Heart right ventricle (tissue), 16 donors: ENCODE results near the gene NOS1AP. TPM values are rescaled to one million over a fixed set of nuclear protein-coding genes. Genes with fewer than 3 reads are reported as not detected.

ENCODE experiments used
- ATAC-seq, 8 donors: fragments of 200-7000 bp; cut with Tn5 transposase; one replicate each; pipeline ENCODE4 v1.9.1; 2020; ENCODE audit warnings: mild to moderate bottlenecking in 8 of 8, moderate library complexity in 8 of 8, moderate number of reproducible peaks in 1 of 8
- DNase-seq, 2 donors: peaks; one replicate each; pipeline ENCODE4 v3.0.0-alpha.2; 2020
- H3K27ac ChIP-seq, 10 donors: fragments of 200-600 bp; sonication (generic) in 2 of 10; one replicate each; pipeline versions ENCODE4 v1.5.0 to v1.8.0; 2020 to 2022; ENCODE audit warnings: mild to moderate bottlenecking in 3 of 10
- H3K27me3 ChIP-seq, 7 donors: fragments of 200-600 bp; one replicate each; pipeline ENCODE4 v1.8.0; 2021 to 2022; ENCODE audit warnings: mild to moderate bottlenecking in 2 of 7
- H3K36me3 ChIP-seq, 9 donors: fragments of 200-600 bp; sonication (generic) in 1 of 9; one replicate each; pipeline versions ENCODE4 v1.5.0 to v1.8.0; 2020 to 2022; ENCODE audit warnings: mild to moderate bottlenecking in 2 of 9
- H3K4me1 ChIP-seq, 9 donors: fragments of 200-600 bp; sonication (generic) in 1 of 9; one replicate each; pipeline versions ENCODE4 v1.5.0 to v1.8.0; 2020 to 2022; ENCODE audit warnings: mild to moderate bottlenecking in 4 of 9
- H3K4me3 ChIP-seq, 10 donors: fragments of 200-600 bp; sonication (generic) in 2 of 10; one replicate each; pipeline versions ENCODE4 v1.5.0 to v1.8.0; 2020 to 2022; ENCODE audit warnings: mild to moderate bottlenecking in 7 of 10, moderate library complexity in 2 of 10
- H3K9me3 ChIP-seq, 11 donors: fragments of 200-600 bp in 10 of 11; sonication (generic) in 2 of 11; one replicate each; pipeline versions ENCODE4 v1.5.0 to v1.8.0; 2013 to 2022; ENCODE audit warnings: mild to moderate bottlenecking in 2 of 11, control low read depth in 1 of 11, moderate library complexity in 1 of 11
- CTCF ChIP-seq, 9 donors: fragments of 200-600 bp; sonication (generic) in 2 of 9; IDR thresholded peaks; one replicate each; pipeline versions ENCODE4 v1.5.0 to v1.8.0; 2021 to 2022; ENCODE audit warnings: antibody characterized with exemption in 9 of 9, mild to moderate bottlenecking in 5 of 9, moderate library complexity in 1 of 9
- WGBS, 2 donors: extraction: QIAGEN DNeasy Blood & Tissue Kit; methylation state at CpG; one replicate each; pipeline ENCODE4 v1.1.7; 2013; ENCODE audit warnings: inconsistent platforms in 1 of 2; 5-methylcytosine and 5-hydroxymethylcytosine counted together
- intact Hi-C, 10 donors: fragments of 100-400 bp; cut with DNase I; formaldehyde crosslinking; loops; one replicate each; pipeline versions ENCODE4 v1.11.1 to v1.14.2; 2022
- polyA plus RNA-seq, 2 donors: library from polyadenylated mRNA; stranded (reverse); fragments of 200-250 nt; gene quantifications; one replicate each; pipeline ENCODE4 v1.2.3, GENCODE V29; 2013
- total RNA-seq, 10 donors: library from RNA; stranded (reverse); fragmentation: NEBNext Ultra II Directional in 3 of 10; extraction: Animal tissue kit (Norgen Biotek cat#: 25700) in 3 of 10; gene quantifications; one replicate each; pipeline versions ENCODE4 v1.2.1 to v1.2.4, GENCODE V29; 2021 to 2023
- donor health status: Arrhythmogenic right ventricular cardiomyopathy.
- donor health status: ischemic (EF 13 %, LVEDD 7.1; RV severe dilation, severe dysfunction).
- donor health status: healthy with polysubstance abuse.
- donor health status: DM: no; HTN: yes; CAD: no.
- donor health status: DM: no; HTN: no; CAD: no.
- donor health status: ischemic (EF 25% LVEDD 6.9; RV normal size, moderate dysfunction).
- donor health status: ischemic (EF 25% LVEDD 5.7; RV mildly dilated, moderate dysfunction).
- donor health status: healthy.
- donor health status: DM: yes; HTN: yes; CAD: no.
- donor health status: Ischemic cardiomyopathy.
- donor health status: ischemic (EF 35%, LVEDD 5.7; RV mildly dilated, moderate dysfunction).
- donor health status: nonischemic (EF 11% LVEDD 7.7; RV severe dilation, severe dysfunction).
- donor health status: DM: yes; HTN: yes; CAD: no.
- donor health status: PGD.
- donor health status: ischemic (EF 29% LVEDD 5.4; RV normal size, mild dysfunction).
- donor health status: nonischemic (EF 23%, LVEDD 6.1; RV moderate dilation, normal function).

Gene NOS1AP
- total and polyA plus RNA-seq, 12 donors, result 0.19 to 7.1 (median 4.6) TPM

- no peaks in the 10 kb centered on the region for H3K27me3 ChIP-seq
- peaks cover 0 to 9% (median 0%) of the 10 kb centered on the region in 11 donors for H3K9me3 ChIP-seq
- intact Hi-C loops, result no loop called here
- peaks cover 0 to under 1% (median 0%) of the 10 kb centered on the region in 9 donors for H3K4me1 ChIP-seq
- ATAC-seq, result no peak
- WGBS, 2 donors, result 69 to 79% methylated on average over 3 of the region's 3 CpGs
- H3K27ac ChIP-seq, result no peak overlapping the region
- no peak for TF ChIP-seq CTCF (IDR thresholded peaks at IDR 0.05)
- DNase-seq, result no peak
- no peaks in the 10 kb centered on the region for H3K36me3 ChIP-seq
- no peak overlapping the region for H3K4me3 ChIP-seq
Observed at GRCh38 chr1:162107911-162108310, 38.4 kb downstream of the NOS1AP start.

GRCh38 chr1:162108426-162108825 lies 38.9 kb downstream of the NOS1AP start:
- H3K9me3 ChIP-seq, result peaks cover 0 to 9% (median 0%) of the 10 kb centered on the region in 11 donors
- H3K4me1 ChIP-seq, result peaks cover 0 to 4% (median 0%) of the 10 kb centered on the region in 9 donors
- H3K27ac ChIP-seq, result no peak overlapping the region
- TF ChIP-seq CTCF (IDR thresholded peaks at IDR 0.05), result no peak
- ATAC-seq, result no peak
- no peak for DNase-seq
- H3K36me3 ChIP-seq, result no peaks in the 10 kb centered on the region
- H3K27me3 ChIP-seq, result no peaks in the 10 kb centered on the region
- intact Hi-C loops, result no loop called here
- no peak overlapping the region for H3K4me3 ChIP-seq

- ATAC-seq (no peak), DNase-seq (no peak)
- H3K27me3 ChIP-seq, result no peaks in the 10 kb centered on the region
- H3K4me1 ChIP-seq, result peaks cover 0 to 4% (median 0%) of the 10 kb centered on the region in 9 donors
- H3K9me3 ChIP-seq, result peaks cover 0 to 4% (median 0%) of the 10 kb centered on the region in 11 donors
- H3K36me3 ChIP-seq, result no peaks in the 10 kb centered on the region
- no peak overlapping the region for H3K4me3 ChIP-seq
- no peak for TF ChIP-seq CTCF (IDR thresholded peaks at IDR 0.05)
- H3K27ac ChIP-seq, result no peak overlapping the region
- intact Hi-C loops, result no loop called here
Observed at GRCh38 chr1:162110910-162111309, 41.4 kb downstream of the NOS1AP start.

GRCh38 chr1:162111572-162111971 lies 42.1 kb downstream of the NOS1AP start:
- no peak for ATAC-seq
- H3K36me3 ChIP-seq, result no peaks in the 10 kb centered on the region

More at GRCh38 chr1:162111572-162111971, 42.1 kb downstream of the NOS1AP start:
- peaks cover 0 to 4% (median 0%) of the 10 kb centered on the region in 9 donors for H3K4me1 ChIP-seq
- TF ChIP-seq CTCF (IDR thresholded peaks at IDR 0.05), result no peak
- H3K27me3 ChIP-seq, result no peaks in the 10 kb centered on the region
- peaks cover 0 to 4% (median 0%) of the 10 kb centered on the region in 11 donors for H3K9me3 ChIP-seq
- WGBS, 2 donors, result 65 to 77% methylated on average over 4 of the region's 4 CpGs
- no peak overlapping the region for H3K27ac ChIP-seq
- intact Hi-C loops, result no loop called here
- H3K4me3 ChIP-seq, result no peak overlapping the region
- no peak for DNase-seq
